Endothelial cell of umbilical vein (primary cell): ENCODE measurements around the gene RAB37. TPM values are rescaled to one million over a fixed set of nuclear protein-coding genes. Genes with fewer than 3 reads are reported as not detected.

Experiments
- BruUV-seq: library from RNA; stranded (reverse); fragments of 400-500 nt; replicated peaks from 2 replicates; lab custom pipeline; 2021; lab: Mats Ljungman, UMichigan
- CTCF ChIA-PET: fragments of 300-600, 350-600 bp; sonication (Branson Sonifier 250); formaldehyde crosslinking; loops from one replicate; lab custom pipeline; 2021; ENCODE audit warnings: antibody characterized with exemption, inconsistent platforms; lab: Charles Lee
- POLR2A ChIA-PET: fragments of 300-600, 350-600 bp; sonication (Branson Sonifier 250); formaldehyde crosslinking; loops from one replicate; lab custom pipeline; 2021; ENCODE audit warnings: antibody characterized with exemption, inconsistent platforms; lab: Charles Lee
- DNase-seq: peaks from one replicate; pipeline ENCODE4 v3.0.0-alpha.2; 2011; ENCODE audit warnings: low read depth, low spot score
- FAIRE-seq: peaks from 2 replicates; lab custom pipeline; 2011; peaks lifted over from hg19 to GRCh38; lab: Jason Lieb, UNC
- H2AFZ ChIP-seq: 2 replicates; pipeline ENCODE4 v1.6.0; 2012; ENCODE audit warnings: low read depth, low read length, control low read depth, inconsistent platforms
- H3K27ac ChIP-seq: 2 replicates; pipeline ENCODE4 v1.5.1; 2011; ENCODE audit warnings: low read depth, mild to moderate bottlenecking, control low read depth, low read length, moderate library complexity; ENCODE audit not compliant: insufficient read depth
- H3K27me3 ChIP-seq, 2 experiments: 2 replicates each; pipeline versions ENCODE4 v1.6.0 to v1.6.1; 2011; ENCODE audit warnings: low read length in 2 of 2, mixed read lengths in 1 of 2; ENCODE audit not compliant: control insufficient read depth in 2 of 2, insufficient read depth in 2 of 2
- H3K36me3 ChIP-seq, 2 experiments: 2 replicates in 1 of 2; 3 replicates in 1 of 2; pipeline ENCODE4 v1.5.1; 2011; ENCODE audit warnings: low read length in 2 of 2, mild to moderate bottlenecking in 1 of 2, moderate library complexity in 1 of 2; ENCODE audit not compliant: control insufficient read depth in 2 of 2, insufficient read depth in 2 of 2; ENCODE audit errors: extremely low read depth in 1 of 2
- H3K4me1 ChIP-seq: 3 replicates; pipeline ENCODE4 v1.5.1; 2011; ENCODE audit warnings: mild to moderate bottlenecking, low read length; ENCODE audit not compliant: control insufficient read depth, insufficient read depth; ENCODE audit errors: extremely low read depth
- H3K4me2 ChIP-seq: 2 replicates; pipeline ENCODE4 v1.6.1; 2011; ENCODE audit warnings: low read length, control low read depth, mixed read lengths; ENCODE audit not compliant: insufficient read depth
- H3K4me3 ChIP-seq, 3 experiments: fragments of 200-600 bp in 1 of 3; sonication (generic), shearing (Covaris generic) in 1 of 3; replicated peaks in 1 of 3; 2 replicates each; pipeline ENCODE4 v1.5.1; 2011 to 2016; ENCODE audit warnings: control low read depth in 3 of 3, low read length in 3 of 3, mild to moderate bottlenecking in 2 of 3, inconsistent platforms in 1 of 3, low read depth in 1 of 3, moderate library complexity in 1 of 3; ENCODE audit not compliant: insufficient read depth in 1 of 3
- H3K79me2 ChIP-seq: 2 replicates; pipeline ENCODE4 v1.6.0; 2012; ENCODE audit warnings: low read length, inconsistent platforms; ENCODE audit not compliant: control insufficient read depth, insufficient read depth
- H3K9ac ChIP-seq: replicated peaks from 2 replicates; pipeline ENCODE3; 2011; ENCODE audit warnings: low read length, control low read depth; ENCODE audit not compliant: insufficient read depth; ENCODE audit errors: extremely low read depth
- H3K9me1 ChIP-seq: replicated peaks from 3 replicates; pipeline ENCODE4 v1.6.0; 2011; ENCODE audit warnings: mild to moderate bottlenecking, low read length; ENCODE audit not compliant: control insufficient read depth, insufficient read depth; ENCODE audit errors: extremely low read depth
- H3K9me3 ChIP-seq: replicated peaks from 2 replicates; pipeline ENCODE4 v1.5.1; 2012; ENCODE audit warnings: low read length, inconsistent platforms; ENCODE audit not compliant: control insufficient read depth, insufficient read depth
- H4K20me1 ChIP-seq: replicated peaks from 2 replicates; pipeline ENCODE3; 2011; ENCODE audit warnings: mild to moderate bottlenecking, low read length; ENCODE audit not compliant: control insufficient read depth, insufficient read depth; ENCODE audit errors: extremely low read depth
- EZH2 ChIP-seq: IDR thresholded peaks from 2 replicates; pipeline ENCODE4 v1.6.1; 2012; ENCODE audit warnings: borderline replicate concordance, low read depth, mild to moderate bottlenecking, moderate library complexity, low read length, inconsistent platforms; ENCODE audit not compliant: severe bottlenecking
- FOS ChIP-seq: IDR thresholded peaks from 2 replicates; pipeline ENCODE4 v1.6.1; 2011; ENCODE audit warnings: mild to moderate bottlenecking, low read length, moderate library complexity, borderline replicate concordance; ENCODE audit not compliant: insufficient read depth
- GATA2 ChIP-seq: IDR thresholded peaks from 2 replicates; pipeline ENCODE4 v1.7.0; 2011; ENCODE audit warnings: low read depth, mild to moderate bottlenecking, moderate library complexity, mixed read lengths, low read length; ENCODE audit not compliant: insufficient read length, insufficient read depth
- JUN ChIP-seq: IDR thresholded peaks from 2 replicates; pipeline ENCODE4 v1.6.1; 2011; ENCODE audit warnings: borderline replicate concordance, low read depth; ENCODE audit not compliant: insufficient read length, insufficient read depth
- MYC ChIP-seq: IDR thresholded peaks from one replicate; pipeline ENCODE4 v1.6.1; 2011; ENCODE audit warnings: mild to moderate bottlenecking, low read depth, low read length
- POLR2A ChIP-seq: IDR thresholded peaks from 2 replicates; pipeline ENCODE4 v1.6.1; 2012; ENCODE audit warnings: low read depth, mild to moderate bottlenecking, control low read depth, low read length
- POLR2AphosphoS5 ChIP-seq: IDR thresholded peaks from 2 replicates; pipeline ENCODE4 v1.6.1; 2012; ENCODE audit warnings: low read depth, mild to moderate bottlenecking, control low read depth, low read length, moderate library complexity; ENCODE audit not compliant: insufficient read depth
- dilution Hi-C: fragments of 300-500 bp; cut with MboI; formaldehyde crosslinking; loops from one replicate; pipeline ENCODE4 v1.15.0; 2019; ENCODE audit warnings: low sequenced_read_pairs; ENCODE audit not compliant: extremely low pct_ligation_motif_present
- intact Hi-C: fragments of 100-400 bp; cut with micrococcal nuclease; formaldehyde crosslinking; loops from one replicate; pipeline ENCODE4 v1.10.0; 2022
- polyA plus RNA-seq, 4 experiments: library from polyadenylated mRNA; depleted of rRNA in 3 of 4; stranded (reverse) in 3 of 4; unstranded in 1 of 4; fragments of >200 nt; gene quantifications; 2 replicates each; pipeline versions ENCODE4 v1.2.1 to v1.2.3, GENCODE V29; 2011 to 2012; ENCODE audit warnings: missing spikeins in 1 of 4
- total RNA-seq: library from RNA; stranded (reverse); gene quantifications from 2 replicates; pipeline ENCODE4 v1.2.3, GENCODE V29; 2021
- TF ChIP-seq, protein P1 (sequence below), 2 donors: IDR thresholded peaks; 1 replicate in 1 of 2; 2 replicates in 1 of 2; pipeline ENCODE4 v1.5.1; 2011; ENCODE audit warnings: low read length in 2 of 2, mild to moderate bottlenecking in 2 of 2, moderate library complexity in 2 of 2, control low read depth in 1 of 2, inconsistent platforms in 1 of 2, low read depth in 1 of 2; ENCODE audit not compliant: insufficient read depth in 1 of 2; ENCODE audit errors: extremely low read depth in 1 of 2
- TF ChIP-seq, protein P2 (sequence below): IDR thresholded peaks from 2 replicates; pipeline ENCODE4 v1.6.1; 2011; ENCODE audit not compliant: insufficient read depth, insufficient read length

The RAB37 gene
- total and polyA plus RNA-seq, 2 donors (not counting 3 experiments of a cell fraction or from before 2014, with no cell fraction given): 0.11 TPM; not detected in 1

DNA sequence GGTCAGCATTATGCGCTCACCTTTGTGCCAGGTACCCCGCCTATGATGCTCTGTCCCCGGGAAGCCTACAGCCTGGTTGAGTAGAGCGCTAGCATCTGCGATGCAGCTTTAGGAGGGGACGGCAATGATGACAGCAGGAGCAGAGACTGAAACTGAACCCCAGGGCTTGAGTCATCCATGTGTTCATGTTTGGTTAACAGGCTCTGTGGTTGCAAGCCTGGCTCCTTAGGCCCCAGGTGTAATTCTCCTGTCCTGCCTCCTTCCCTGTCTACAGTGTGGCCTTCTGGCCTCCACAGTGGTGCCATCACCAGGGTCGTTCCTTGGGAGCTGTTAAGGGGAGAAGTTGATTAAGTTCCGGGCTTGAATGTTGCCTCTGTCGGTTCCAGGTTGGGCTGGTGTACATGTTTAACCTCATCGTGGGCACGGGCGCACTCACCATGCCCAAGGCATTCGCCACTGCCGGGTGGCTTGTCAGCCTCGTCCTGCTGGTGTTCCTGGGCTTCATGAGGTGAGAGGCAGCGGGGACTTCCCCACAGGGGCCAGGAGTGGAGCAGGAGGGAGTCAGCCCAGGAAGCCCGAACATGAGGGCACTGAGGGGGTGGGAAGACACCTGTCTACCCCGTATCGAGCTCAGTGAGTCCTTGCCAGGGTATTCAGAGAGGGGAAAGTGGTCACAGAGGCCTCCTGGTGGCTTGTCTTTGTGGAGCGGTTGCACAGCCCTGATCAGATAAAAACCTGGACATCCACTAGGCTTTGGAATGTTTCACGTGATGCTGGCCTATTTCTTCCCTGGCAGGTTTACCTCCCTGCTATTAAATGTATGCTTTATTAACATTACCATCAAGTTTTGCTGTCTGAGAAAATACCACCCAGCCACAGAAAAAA lies 48.3 kb downstream of the RAB37 start:
- no peak overlapping the region for H3K27ac ChIP-seq
- no peaks in the 10 kb centered on the region for H3K9me3 ChIP-seq
- POLR2A ChIA-PET: no interaction called here
- dilution Hi-C loops (no loop called here), intact Hi-C loops (no loop called here)
- H3K4me3 ChIP-seq: no peak overlapping the region
- peaks cover 0 to 15% of the 10 kb centered on the region in 2 experiments for H3K36me3 ChIP-seq
- no peaks in the 10 kb centered on the region for H3K9me1 ChIP-seq
- no peaks in the 10 kb centered on the region for H3K79me2 ChIP-seq
- TF ChIP-seq, protein P1, sequence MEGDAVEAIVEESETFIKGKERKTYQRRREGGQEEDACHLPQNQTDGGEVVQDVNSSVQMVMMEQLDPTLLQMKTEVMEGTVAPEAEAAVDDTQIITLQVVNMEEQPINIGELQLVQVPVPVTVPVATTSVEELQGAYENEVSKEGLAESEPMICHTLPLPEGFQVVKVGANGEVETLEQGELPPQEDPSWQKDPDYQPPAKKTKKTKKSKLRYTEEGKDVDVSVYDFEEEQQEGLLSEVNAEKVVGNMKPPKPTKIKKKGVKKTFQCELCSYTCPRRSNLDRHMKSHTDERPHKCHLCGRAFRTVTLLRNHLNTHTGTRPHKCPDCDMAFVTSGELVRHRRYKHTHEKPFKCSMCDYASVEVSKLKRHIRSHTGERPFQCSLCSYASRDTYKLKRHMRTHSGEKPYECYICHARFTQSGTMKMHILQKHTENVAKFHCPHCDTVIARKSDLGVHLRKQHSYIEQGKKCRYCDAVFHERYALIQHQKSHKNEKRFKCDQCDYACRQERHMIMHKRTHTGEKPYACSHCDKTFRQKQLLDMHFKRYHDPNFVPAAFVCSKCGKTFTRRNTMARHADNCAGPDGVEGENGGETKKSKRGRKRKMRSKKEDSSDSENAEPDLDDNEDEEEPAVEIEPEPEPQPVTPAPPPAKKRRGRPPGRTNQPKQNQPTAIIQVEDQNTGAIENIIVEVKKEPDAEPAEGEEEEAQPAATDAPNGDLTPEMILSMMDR (IDR thresholded peaks at IDR 0.05; ENCODE audit: extremely low read depth in 1 of 2, insufficient read depth in 1 of 2, low read depth in 1 of 2, low read length in 2 of 2): peak in 1 of 2 donors; percentile 8
- no peak for TF ChIP-seq EZH2
- H3K4me1 ChIP-seq: no peaks in the 10 kb centered on the region
- no peak overlapping the region for H2AFZ ChIP-seq
- DNase-seq: no peak
- no peak for FAIRE-seq
- no peaks in the 10 kb centered on the region for H4K20me1 ChIP-seq
- BruUV-seq: no TSS peak
- CTCF ChIA-PET: interaction anchor here (0.7 to 14.0 kb wide), 7 partner anchors 9 to 77 kb away, joined by 3 to 325 read pairs (median 5); partner anchors contain the start of genes GRIN2C and NAT9
- no peak overlapping the region for H3K9ac ChIP-seq
- no peak overlapping the region for H3K4me2 ChIP-seq
- no peaks in the 10 kb centered on the region for H3K27me3 ChIP-seq

DNA sequence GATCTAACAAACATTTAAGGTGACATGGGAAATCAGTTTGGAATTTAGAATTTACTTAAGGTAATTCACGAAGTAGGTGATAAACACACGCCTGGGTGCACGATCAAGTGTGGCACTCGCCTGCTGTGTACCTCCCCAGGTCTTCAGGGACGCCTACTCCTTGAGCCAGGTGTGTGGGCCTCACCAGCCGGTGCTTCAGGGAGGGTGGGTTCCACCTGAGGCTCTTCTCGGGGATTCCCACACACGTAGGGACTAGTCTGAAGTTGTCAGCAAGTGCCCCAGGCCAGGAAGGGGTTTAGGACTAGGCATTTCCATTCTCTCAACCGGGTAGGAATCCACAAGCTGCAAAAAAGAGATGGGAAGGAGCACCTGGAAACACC lies 48.9 kb downstream of the RAB37 start:
- no peak overlapping the region for H2AFZ ChIP-seq
- H3K9ac ChIP-seq: no peak overlapping the region
- H3K4me3 ChIP-seq: no peak overlapping the region
- CTCF ChIA-PET: interaction anchor here (1.0 to 14.0 kb wide), 4 partner anchors 9 to 76 kb away, joined by 5 to 325 read pairs (median 7); partner anchors contain the start of genes GRIN2C and NAT9
- intact Hi-C loops: no loop called here
- H3K36me3 ChIP-seq: peaks cover 0 to 17% of the 10 kb centered on the region in 2 experiments
- H3K4me1 ChIP-seq: no peaks in the 10 kb centered on the region
- H3K79me2 ChIP-seq: no peaks in the 10 kb centered on the region
- no peaks in the 10 kb centered on the region for H3K9me1 ChIP-seq
- no peak overlapping the region for H3K4me2 ChIP-seq
- FAIRE-seq: no peak
- no TSS peak for BruUV-seq
- no peak for TF ChIP-seq MYC
- no peak for TF ChIP-seq POLR2AphosphoS5
- TF ChIP-seq GATA2: no peak
- TF ChIP-seq EZH2: no peak
- TF ChIP-seq, protein P1 (IDR thresholded peaks at IDR 0.05; ENCODE audit: extremely low read depth in 1 of 2, insufficient read depth in 1 of 2, low read depth in 1 of 2, low read length in 2 of 2): no peak
- TF ChIP-seq, protein P2, sequence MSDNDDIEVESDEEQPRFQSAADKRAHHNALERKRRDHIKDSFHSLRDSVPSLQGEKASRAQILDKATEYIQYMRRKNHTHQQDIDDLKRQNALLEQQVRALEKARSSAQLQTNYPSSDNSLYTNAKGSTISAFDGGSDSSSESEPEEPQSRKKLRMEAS: no peak
- no peak for TF ChIP-seq JUN
- TF ChIP-seq POLR2A: no peak
- TF ChIP-seq FOS: no peak
- no peaks in the 10 kb centered on the region for H3K27me3 ChIP-seq
- POLR2A ChIA-PET: no interaction called here
- dilution Hi-C loops: no loop called here
- DNase-seq: no peak
- H3K27ac ChIP-seq: no peak overlapping the region
- no peaks in the 10 kb centered on the region for H3K9me3 ChIP-seq
- no peaks in the 10 kb centered on the region for H4K20me1 ChIP-seq
